ENCODE results near the gene KCNIP4.
A peak's percentile ranks its signal among the peaks of the same experiment; 100 is the strongest.
"Not testable (repeated sequence)": the region's sequence is repeated elsewhere in the genome, so short reads cannot be mapped to it uniquely, and the experiment has no call there.

Gene KCNIP4

GRCh38 chr4:20847124-20847747 is 1101.3 kb downstream of the KCNIP4 start:
- no peak for DNase-seq (ENCODE audit: low spot score)

- no peak for DNase-seq (ENCODE audit: low spot score)
These were observed 1104.3 kb downstream of the KCNIP4 start for GRCh38 chr4:20844311-20844710.

- no peak for DNase-seq (ENCODE audit: low spot score)
These were observed 1107.9 kb downstream of the KCNIP4 start for GRCh38 chr4:20840648-20841190.

GRCh38 chr4:20839957-20840356 is 1108.6 kb downstream of the KCNIP4 start:
- DNase-seq (ENCODE audit: low spot score), result peak; percentile 19

GRCh38 chr4:20838476-20838875 is 1110.1 kb downstream of the KCNIP4 start:
- no peak for DNase-seq (ENCODE audit: low spot score)

- DNase-seq (ENCODE audit: low spot score), result peak; percentile 6
These were observed 1115.7 kb downstream of the KCNIP4 start for GRCh38 chr4:20832826-20833225.

GRCh38 chr4:20831746-20832145 is 1116.8 kb downstream of the KCNIP4 start:
- DNase-seq (ENCODE audit: low spot score), result no peak

GRCh38 chr4:20829617-20830357 is 1118.8 kb downstream of the KCNIP4 start:
- no peak for DNase-seq (ENCODE audit: low spot score)

GRCh38 chr4:20825505-20825904 is 1123.1 kb downstream of the KCNIP4 start:
- no peak for DNase-seq (ENCODE audit: low spot score)

- DNase-seq (ENCODE audit: low spot score), result no peak
These were observed 1132.3 kb downstream of the KCNIP4 start for GRCh38 chr4:20816287-20816686.

GRCh38 chr4:20813700-20814099 is 1134.9 kb downstream of the KCNIP4 start:
- DNase-seq (ENCODE audit: low spot score), result no peak

GRCh38 chr4:20809812-20810211 is 1138.8 kb downstream of the KCNIP4 start:
- no peak for DNase-seq (ENCODE audit: low spot score)

GRCh38 chr4:20805716-20806115 is 1142.9 kb downstream of the KCNIP4 start:
- no peak for DNase-seq (ENCODE audit: low spot score)

- DNase-seq (ENCODE audit: low spot score), result no peak
These were observed 1160.5 kb downstream of the KCNIP4 start for GRCh38 chr4:20787940-20788665.

GRCh38 chr4:20783134-20783533 is 1165.4 kb downstream of the KCNIP4 start:
- not testable (repeated sequence) for DNase-seq (ENCODE audit: low spot score)

GRCh38 chr4:20778896-20779295 is 1169.7 kb downstream of the KCNIP4 start:
- DNase-seq (ENCODE audit: low spot score), result no peak

- peak; percentile 34 for DNase-seq (ENCODE audit: low spot score)
These were observed 1175.2 kb downstream of the KCNIP4 start for GRCh38 chr4:20773144-20773997.

- no peak for DNase-seq (ENCODE audit: low spot score)
These were observed 1184.1 kb downstream of the KCNIP4 start for GRCh38 chr4:20764366-20764992.

- DNase-seq (ENCODE audit: low spot score), result no peak
These were observed 1186.7 kb downstream of the KCNIP4 start for GRCh38 chr4:20761826-20762225.

GRCh38 chr4:20761382-20761781 is 1187.2 kb downstream of the KCNIP4 start:
- no peak for DNase-seq (ENCODE audit: low spot score)

- no peak for DNase-seq (ENCODE audit: low spot score)
These were observed 1188.5 kb downstream of the KCNIP4 start for GRCh38 chr4:20760053-20760452.

Data from COLO829 (cell line).